HEK293 (cell line): ENCODE data around the gene MARK4.

ENCODE experiments used
- ZNF175 ChIP-seq: fragments of 450-650 bp; formaldehyde crosslinking; IDR thresholded peaks from 2 replicates; pipeline ENCODE4 v1.5.1; 2016; ENCODE audit warnings: missing biosample characterization, missing genetic modification characterization
- ZNF324 ChIP-seq: fragments of 450-650 bp; formaldehyde crosslinking; IDR thresholded peaks from 2 replicates; pipeline ENCODE4 v1.5.1; 2016; ENCODE audit warnings: missing biosample characterization, missing genetic modification characterization
- TF ChIP-seq, protein P1 (sequence below): fragments of 450-650 bp; formaldehyde crosslinking; IDR thresholded peaks from 2 replicates; pipeline ENCODE4 v1.5.1; 2016; ENCODE audit warnings: missing biosample characterization, missing genetic modification characterization

DNA sequence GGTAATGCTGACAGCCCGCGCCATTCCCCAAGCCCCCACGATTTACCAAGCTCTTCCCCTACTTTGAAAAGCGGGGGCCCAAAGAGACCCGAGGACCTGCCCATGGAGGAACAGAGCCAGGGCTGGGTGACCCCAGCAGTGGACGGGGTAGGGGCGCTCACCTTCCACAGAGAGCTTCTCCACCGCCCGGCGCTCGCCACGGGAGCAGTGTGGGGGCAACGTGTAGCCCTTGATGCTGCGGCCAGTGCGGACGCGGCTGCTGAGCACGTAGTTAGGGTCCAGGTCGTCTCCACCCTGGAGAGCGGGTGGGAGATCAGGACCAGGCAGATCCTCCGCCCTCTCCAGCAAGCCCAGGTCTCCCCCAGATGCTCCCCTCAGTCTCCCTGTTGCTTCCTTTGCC is 64.2 kb downstream of the MARK4 start:
- no peak for TF ChIP-seq ZNF324 (tag by site-specific recombination)
- TF ChIP-seq, protein P1, sequence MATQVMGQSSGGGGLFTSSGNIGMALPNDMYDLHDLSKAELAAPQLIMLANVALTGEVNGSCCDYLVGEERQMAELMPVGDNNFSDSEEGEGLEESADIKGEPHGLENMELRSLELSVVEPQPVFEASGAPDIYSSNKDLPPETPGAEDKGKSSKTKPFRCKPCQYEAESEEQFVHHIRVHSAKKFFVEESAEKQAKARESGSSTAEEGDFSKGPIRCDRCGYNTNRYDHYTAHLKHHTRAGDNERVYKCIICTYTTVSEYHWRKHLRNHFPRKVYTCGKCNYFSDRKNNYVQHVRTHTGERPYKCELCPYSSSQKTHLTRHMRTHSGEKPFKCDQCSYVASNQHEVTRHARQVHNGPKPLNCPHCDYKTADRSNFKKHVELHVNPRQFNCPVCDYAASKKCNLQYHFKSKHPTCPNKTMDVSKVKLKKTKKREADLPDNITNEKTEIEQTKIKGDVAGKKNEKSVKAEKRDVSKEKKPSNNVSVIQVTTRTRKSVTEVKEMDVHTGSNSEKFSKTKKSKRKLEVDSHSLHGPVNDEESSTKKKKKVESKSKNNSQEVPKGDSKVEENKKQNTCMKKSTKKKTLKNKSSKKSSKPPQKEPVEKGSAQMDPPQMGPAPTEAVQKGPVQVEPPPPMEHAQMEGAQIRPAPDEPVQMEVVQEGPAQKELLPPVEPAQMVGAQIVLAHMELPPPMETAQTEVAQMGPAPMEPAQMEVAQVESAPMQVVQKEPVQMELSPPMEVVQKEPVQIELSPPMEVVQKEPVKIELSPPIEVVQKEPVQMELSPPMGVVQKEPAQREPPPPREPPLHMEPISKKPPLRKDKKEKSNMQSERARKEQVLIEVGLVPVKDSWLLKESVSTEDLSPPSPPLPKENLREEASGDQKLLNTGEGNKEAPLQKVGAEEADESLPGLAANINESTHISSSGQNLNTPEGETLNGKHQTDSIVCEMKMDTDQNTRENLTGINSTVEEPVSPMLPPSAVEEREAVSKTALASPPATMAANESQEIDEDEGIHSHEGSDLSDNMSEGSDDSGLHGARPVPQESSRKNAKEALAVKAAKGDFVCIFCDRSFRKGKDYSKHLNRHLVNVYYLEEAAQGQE (tag by site-specific recombination), result no peak
- no peak for TF ChIP-seq ZNF175 (tag by site-specific recombination)
